Left ventricle myocardium inferior (tissue), 1 donor: Measurements from ENCODE around the gene CYB5B. TPM values are rescaled to one million over a fixed set of nuclear protein-coding genes. Genes with fewer than 3 reads are reported as not detected.

ENCODE experiments used
- DNase-seq: peaks from one replicate; pipeline ENCODE4 v3.0.0-alpha.2; 2020
- H3K27ac ChIP-seq: fragments of 200-600 bp; replicated peaks from 2 replicates; pipeline ENCODE4 v1.8.0; 2021
- H3K27me3 ChIP-seq: fragments of 200-600 bp; 2 replicates; pipeline ENCODE4 v1.8.0; 2021; ENCODE audit warnings: low read depth
- H3K36me3 ChIP-seq: fragments of 200-600 bp; 2 replicates; pipeline ENCODE4 v1.8.0; 2021
- H3K4me1 ChIP-seq: fragments of 200-600 bp; 2 replicates; pipeline ENCODE4 v1.8.0; 2021
- H3K4me3 ChIP-seq: fragments of 200-600 bp; 2 replicates; pipeline ENCODE4 v1.8.0; 2021; ENCODE audit warnings: mild to moderate bottlenecking, moderate library complexity
- H3K9me3 ChIP-seq: fragments of 200-600 bp; replicated peaks from 2 replicates; pipeline ENCODE4 v1.8.0; 2021
- CTCF ChIP-seq: fragments of 200-600 bp; IDR thresholded peaks from 2 replicates; pipeline ENCODE4 v1.8.0; 2021; ENCODE audit warnings: antibody characterized with exemption, mild to moderate bottlenecking, borderline replicate concordance
- intact Hi-C: fragments of 100-400 bp; cut with micrococcal nuclease; formaldehyde crosslinking; loops from one replicate; pipeline ENCODE4 v1.11.0; 2022
- long read RNA-seq: library from polyadenylated mRNA; unstranded; transcript quantifications from one replicate; pipeline ENCODE4 v2.0.0, GENCODE V29; 2021
- total RNA-seq: library from RNA; stranded (reverse); fragmentation: NEBNext Ultra II Directional; extraction: Animal tissue kit (Norgen Biotek cat#: 25700); gene quantifications from one replicate; pipeline ENCODE4 v1.2.1, GENCODE V29; 2021
- donor health status: DM: no; HTN: yes; CAD: no; lungs with severe emphysema.

Gene CYB5B
- 69.0 TPM for total RNA-seq
- long read RNA-seq, full-length matches to known transcripts, result 28 of 30 reads
- long read RNA-seq, partial matches to known transcripts, result 0 of 30 reads
- long read RNA-seq, other reads (novel, unspliced or antisense), result 2 of 30 reads

- peak; percentile 16 for TF ChIP-seq CTCF
- peaks cover 18% of the 10 kb centered on the region for H3K36me3 ChIP-seq
- H3K27me3 ChIP-seq, result no peaks in the 10 kb centered on the region
- H3K27ac ChIP-seq, result peak within 1 kb of the TSS; percentile 80
- peaks cover 6% of the 10 kb centered on the region for H3K9me3 ChIP-seq
- peak within 1 kb of the TSS; percentile 86 for H3K4me3 ChIP-seq
- intact Hi-C loops, result no loop called here
- DNase-seq, result peak; percentile 92
- H3K4me1 ChIP-seq, result peaks cover 26% of the 10 kb centered on the region
These were observed at the start of gene CYB5B for GRCh38 chr16:69424053-69424934. CYB5B (plus strand) TSS chr16:69424619; CDS start chr16:69424684, 65 bp downstream.

GRCh38 chr16:69376393-69377059 is 47.9 kb upstream of the CYB5B start:
- H3K27me3 ChIP-seq, result no peaks in the 10 kb centered on the region
- intact Hi-C loops, result no loop called here
- H3K36me3 ChIP-seq, result peaks cover 67% of the 10 kb centered on the region
- peaks cover 10% of the 10 kb centered on the region for H3K4me1 ChIP-seq
- H3K4me3 ChIP-seq, result no peak overlapping the region
- TF ChIP-seq CTCF, result no peak
- H3K27ac ChIP-seq, result no peak overlapping the region
- no peaks in the 10 kb centered on the region for H3K9me3 ChIP-seq
- no peak for DNase-seq

GRCh38 chr16:69378036-69378435 is 46.4 kb upstream of the CYB5B start:
- Histone ChIP-seq H3K9me3 (no peaks in the 10 kb centered on the region), H3K4me1 (peaks cover 23% of the 10 kb centered on the region), H3K27ac (no peak overlapping the region), H3K4me3 (no peak overlapping the region), H3K27me3 (no peaks in the 10 kb centered on the region), H3K36me3 (peaks cover 70% of the 10 kb centered on the region)
- no peak for TF ChIP-seq CTCF
- DNase-seq, result no peak
- intact Hi-C loops, result no loop called here

- Histone ChIP-seq H3K9me3 (no peaks in the 10 kb centered on the region), H3K27ac (no peak overlapping the region), H3K27me3 (no peaks in the 10 kb centered on the region), H3K36me3 (peaks cover 72% of the 10 kb centered on the region), H3K4me3 (no peak overlapping the region), H3K4me1 (peaks cover 29% of the 10 kb centered on the region)
- TF ChIP-seq CTCF, result no peak
- intact Hi-C loops, result no loop called here
- no peak for DNase-seq
These were observed 45.7 kb upstream of the CYB5B start for GRCh38 chr16:69378760-69379159.

GRCh38 chr16:69381231-69381630 is 43.2 kb upstream of the CYB5B start:
- intact Hi-C loops, result no loop called here
- Histone ChIP-seq H3K36me3 (peaks cover 69% of the 10 kb centered on the region), H3K4me3 (no peak overlapping the region), H3K27ac (no peak overlapping the region), H3K27me3 (no peaks in the 10 kb centered on the region), H3K4me1 (peaks cover 50% of the 10 kb centered on the region), H3K9me3 (no peaks in the 10 kb centered on the region)
- DNase-seq, result no peak
- TF ChIP-seq CTCF, result no peak
